HG03060 (cell line): ENCODE results near the gene AK9.
"Not testable (repeated sequence)": the region's sequence is repeated elsewhere in the genome, so short reads cannot be mapped to it uniquely, and the experiment has no call there.

Experiments
- ATAC-seq: cut with Tn5 transposase; IDR thresholded peaks from one replicate; pipeline ENCODE4 v1.9.1; 2021; ENCODE audit warnings: low read depth, moderate number of reproducible peaks; ENCODE audit not compliant: unreplicated experiment

The AK9 gene

GRCh38 chr6:109628158-109629000 lies 62.6 kb downstream of the AK9 start:
- ATAC-seq: no peak

DNA sequence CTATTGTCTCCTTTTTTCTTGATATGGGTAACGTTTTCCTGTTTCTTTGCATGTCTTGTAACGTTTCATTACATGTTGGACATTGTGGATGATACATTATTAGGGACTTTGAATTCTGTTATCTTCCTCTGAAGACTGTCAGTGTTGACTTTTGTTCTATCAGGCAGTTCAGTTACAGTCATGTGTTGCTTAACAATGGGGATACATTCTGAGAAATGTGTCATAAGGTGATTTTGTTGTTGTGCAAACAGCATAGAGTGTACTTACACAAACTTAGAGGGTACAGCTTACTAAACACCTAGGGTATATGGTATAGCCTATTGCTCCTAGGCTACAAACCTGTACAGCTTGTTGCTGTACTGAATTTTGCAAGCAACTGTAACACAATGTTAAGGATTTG lies 64.7 kb downstream of the AK9 start:
- ATAC-seq: no peak

DNA sequence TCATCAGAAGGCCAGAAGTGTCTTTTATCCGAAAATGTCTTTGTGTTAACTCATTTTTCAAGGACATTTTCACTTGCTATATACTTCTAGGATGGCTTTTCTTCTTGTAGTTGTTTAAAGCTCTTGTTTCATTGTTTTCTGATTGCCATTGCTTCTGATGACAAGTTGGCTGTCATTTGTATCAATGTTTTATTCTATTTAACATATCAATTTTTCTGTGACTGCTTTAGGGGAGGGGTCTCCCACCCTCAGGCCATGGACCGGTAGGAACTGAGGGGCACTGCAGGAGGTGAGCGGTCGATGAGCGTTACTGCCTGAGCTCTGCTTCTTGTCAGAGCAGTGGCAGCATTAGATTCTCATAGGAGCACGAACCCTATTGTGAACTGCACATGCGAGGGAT lies 65.8 kb downstream of the AK9 start:
- no peak for ATAC-seq

DNA sequence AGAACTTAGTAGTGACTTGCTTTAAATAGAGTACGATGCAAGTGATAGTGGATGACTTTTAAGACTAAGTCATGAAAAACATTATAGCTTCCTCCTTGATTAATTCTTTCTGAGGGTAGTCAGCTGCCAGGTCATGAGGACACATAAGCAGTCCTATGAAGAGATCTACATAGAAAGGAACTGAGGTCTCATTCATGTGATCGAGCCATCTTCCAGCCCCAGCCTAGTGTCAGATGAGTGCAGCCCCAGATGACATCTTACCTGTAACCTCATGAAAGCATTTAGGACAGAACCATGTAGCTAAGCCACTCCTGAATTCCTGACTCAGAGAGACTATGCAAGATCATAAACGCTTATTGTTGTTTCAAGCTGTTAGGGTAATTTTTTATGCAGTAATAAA lies 67.7 kb downstream of the AK9 start:
- no peak for ATAC-seq

DNA sequence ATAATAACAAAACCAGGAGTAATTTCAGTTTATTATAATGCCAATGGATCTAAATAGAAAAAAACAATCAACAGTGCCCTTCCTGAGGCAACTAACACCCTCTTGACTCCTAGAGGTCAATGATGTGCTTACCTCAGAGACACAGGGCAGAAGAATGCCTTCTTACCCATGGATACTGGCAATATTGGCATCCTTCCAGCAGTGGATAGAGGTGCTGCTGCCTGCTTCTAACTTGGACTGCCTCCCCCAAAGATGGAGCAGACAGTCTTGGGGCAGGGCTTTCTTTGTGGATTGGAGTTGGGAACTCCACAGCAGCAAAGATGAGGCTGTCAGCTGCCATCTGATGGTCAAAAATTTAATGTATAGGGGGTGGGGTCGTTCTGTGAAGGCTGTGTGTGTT lies 78.7 kb downstream of the AK9 start:
- no peak for ATAC-seq

DNA sequence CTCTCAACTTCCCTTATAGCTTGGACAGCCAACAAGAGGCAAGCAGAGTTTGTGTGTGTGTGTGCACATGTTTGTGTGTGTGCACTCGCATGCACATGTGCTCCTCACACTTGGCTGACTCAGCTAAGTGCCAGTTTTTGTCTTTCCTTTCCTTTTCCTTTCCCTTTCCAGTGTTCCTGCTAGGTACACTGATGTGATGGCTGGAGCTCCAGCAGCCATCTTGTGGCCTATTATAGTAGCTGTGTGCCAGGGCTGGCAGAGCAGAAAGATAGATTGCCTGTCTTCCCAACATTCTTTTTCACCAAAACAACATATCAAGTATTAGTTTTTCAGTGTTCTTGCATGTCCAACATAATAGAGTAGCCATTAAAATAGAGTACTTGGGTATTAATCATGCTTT lies 79.5 kb downstream of the AK9 start:
- no peak for ATAC-seq

DNA sequence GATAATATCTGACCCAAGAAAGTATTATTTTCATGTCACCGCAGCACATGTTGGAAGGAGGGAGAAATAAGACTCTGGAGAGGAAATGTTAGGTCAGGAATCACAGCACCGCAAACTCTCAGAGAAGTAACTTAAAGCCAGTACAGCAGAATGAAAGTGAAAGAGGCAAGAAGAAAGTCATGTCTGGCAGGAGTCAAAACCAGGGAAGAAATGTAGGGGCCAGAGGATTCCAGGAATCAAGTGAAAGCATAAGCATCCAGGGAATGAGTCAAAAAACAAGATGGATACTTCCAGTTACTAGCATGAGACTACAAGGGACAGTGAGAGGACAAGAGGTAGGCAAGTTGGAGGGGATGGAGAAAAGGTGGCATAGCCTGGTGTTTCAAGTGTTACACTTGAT lies 80.4 kb downstream of the AK9 start:
- ATAC-seq: no peak

GRCh38 chr6:109609737-109610136 lies 81.3 kb downstream of the AK9 start:
- ATAC-seq: no peak

GRCh38 chr6:109606359-109606758 lies 84.6 kb downstream of the AK9 start:
- ATAC-seq: no peak

GRCh38 chr6:109595998-109596397 lies 95.0 kb downstream of the AK9 start:
- no peak for ATAC-seq

GRCh38 chr6:109580519-109580918 lies 110.5 kb downstream of the AK9 start:
- ATAC-seq: no peak

DNA sequence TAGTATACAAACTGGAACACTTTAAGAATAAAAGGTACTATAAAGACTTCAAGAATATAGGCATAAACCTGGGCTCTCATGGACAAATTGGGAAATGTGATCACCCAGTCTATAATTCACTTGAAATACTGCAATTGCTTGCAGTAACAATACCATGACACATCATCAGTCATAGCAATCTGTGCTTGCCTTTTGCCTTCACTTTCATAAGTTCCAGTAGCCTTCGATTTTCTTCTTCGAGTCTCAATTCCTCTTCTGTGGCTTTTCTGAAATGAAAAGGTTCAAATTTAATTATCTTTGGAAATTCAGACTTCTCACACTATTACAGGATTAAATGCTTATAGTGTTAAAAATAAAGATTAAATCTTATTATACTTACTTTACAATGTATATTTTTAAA lies 111.6 kb downstream of the AK9 start:
- ATAC-seq: no peak

GRCh38 chr6:109569901-109570300 lies 121.1 kb downstream of the AK9 start:
- not testable (repeated sequence) for ATAC-seq

DNA sequence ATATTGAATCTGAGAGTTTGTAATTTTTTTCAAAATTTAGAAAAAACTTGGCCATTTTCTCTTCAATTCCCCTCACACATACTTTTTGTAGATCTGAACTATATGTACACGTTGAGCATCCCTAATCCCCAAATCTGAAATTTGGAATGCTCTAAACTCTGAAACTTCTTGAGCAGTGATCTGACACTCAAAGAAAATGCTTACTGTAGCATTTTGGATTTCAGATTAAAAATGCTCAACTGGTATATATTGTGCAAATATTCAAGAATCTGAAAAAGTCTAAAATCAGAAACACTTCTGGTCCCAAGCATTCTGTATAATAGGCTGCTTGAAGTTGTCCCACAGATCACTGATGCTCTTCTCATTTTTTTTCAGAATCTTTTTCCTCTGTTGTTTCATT lies 129.2 kb downstream of the AK9 start:
- ATAC-seq: no peak

GRCh38 chr6:109531446-109531845 lies 159.6 kb downstream of the AK9 start:
- ATAC-seq: no peak

DNA sequence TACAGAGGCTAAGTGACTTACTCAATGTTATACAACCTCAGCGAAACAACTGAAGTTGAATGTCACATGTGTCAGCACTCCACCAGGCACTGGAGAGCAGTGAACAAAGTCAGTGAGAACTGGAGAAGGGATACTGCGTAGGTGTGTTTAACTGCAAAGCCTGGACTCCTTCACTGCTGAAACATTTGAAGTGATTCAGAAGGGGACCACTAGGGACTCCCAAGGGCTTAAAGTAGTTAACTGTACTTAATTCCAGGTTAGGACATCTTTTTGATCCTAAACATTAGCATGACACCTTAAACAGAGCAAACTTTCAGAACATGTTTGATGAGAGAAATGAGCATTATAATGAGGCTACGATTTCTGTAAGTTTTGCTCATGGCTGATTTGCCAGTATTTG lies 163.0 kb downstream of the AK9 start:
- no peak for ATAC-seq

DNA sequence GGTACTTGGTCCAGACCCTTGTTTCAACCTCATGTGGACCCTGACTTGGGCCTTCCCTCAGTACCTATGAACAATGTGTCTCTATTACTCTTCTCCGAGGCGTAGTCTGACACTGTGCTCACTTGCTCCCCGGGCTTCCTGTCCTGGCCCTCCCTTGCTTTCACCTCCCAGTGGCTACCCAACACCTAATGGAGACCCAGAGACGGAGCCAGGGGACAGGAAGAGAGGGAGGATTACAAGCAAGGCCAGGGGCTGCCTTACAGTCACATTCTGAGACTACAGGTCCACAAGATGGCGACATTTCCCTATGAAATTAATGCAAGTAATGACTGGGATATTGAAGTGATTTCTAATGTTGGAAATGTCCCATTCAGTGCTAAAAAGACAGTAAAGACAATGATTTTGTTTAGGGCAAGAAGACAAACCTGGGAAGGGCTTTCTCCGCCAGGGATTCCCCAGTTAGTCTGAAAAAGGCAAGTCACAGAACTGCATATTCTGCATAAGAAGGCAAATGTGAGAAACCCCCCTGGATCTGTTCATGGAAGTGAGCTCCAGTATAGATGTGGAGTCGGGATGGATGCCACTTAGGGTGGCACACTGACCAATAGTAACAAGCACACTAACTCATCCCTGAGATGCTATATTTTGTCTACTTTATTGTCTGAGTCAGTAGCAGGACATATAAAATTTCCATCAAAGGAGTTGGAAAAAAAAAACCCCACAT lies 163.9 kb downstream of the AK9 start:
- ATAC-seq: peak; percentile 55

GRCh38 chr6:109524129-109524528 lies 166.9 kb downstream of the AK9 start:
- no peak for ATAC-seq

GRCh38 chr6:109523478-109523877 lies 167.5 kb downstream of the AK9 start:
- ATAC-seq: no peak

GRCh38 chr6:109521080-109521479 lies 169.9 kb downstream of the AK9 start:
- ATAC-seq: no peak

DNA sequence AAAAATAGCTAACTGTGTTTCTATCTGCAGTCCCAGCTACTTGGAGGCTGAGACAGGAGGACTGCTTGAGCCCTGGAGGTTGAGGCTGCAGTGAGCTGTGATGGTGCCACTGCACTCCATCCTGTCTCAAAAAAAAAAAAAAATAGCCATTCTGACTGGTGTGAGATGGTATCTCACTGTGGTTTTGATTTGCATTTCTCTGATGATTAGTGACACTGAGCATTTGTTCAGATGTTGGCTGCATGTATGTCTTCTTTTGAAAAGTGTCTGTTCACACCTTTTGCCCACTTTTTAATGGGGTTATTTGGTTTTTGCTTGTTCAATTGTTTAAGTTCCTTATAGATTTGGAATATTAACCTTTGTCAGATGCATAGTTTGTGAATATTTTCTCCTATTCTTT lies 171.4 kb downstream of the AK9 start:
- ATAC-seq: not testable (repeated sequence)

DNA sequence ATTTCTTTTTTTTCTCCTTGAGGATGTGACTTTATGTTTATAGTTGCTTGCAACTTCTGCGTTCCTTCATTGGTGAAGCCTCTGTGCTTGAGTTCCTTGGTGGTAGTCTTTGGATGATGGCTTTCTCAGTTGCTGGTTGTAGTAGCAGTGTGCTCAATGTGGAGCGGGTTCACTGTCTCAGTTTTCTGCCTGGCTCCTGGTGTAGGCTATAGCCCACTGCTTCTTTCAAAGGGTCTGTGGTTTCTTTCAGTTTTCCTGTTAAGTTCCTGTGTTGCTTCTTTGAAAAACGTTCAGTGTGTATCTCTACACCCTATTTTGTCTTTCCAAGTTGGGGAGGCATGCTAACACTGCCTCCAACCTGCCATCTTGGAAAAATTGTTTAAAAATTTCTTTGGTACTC lies 174.1 kb downstream of the AK9 start:
- no peak for ATAC-seq
